GM06990 (cell line): ENCODE measurements around the gene TPRG1.
A peak's percentile ranks its signal among the peaks of the same experiment; 100 is the strongest.

Experiments
- DNase-seq: peaks from one replicate; pipeline ENCODE4 v3.0.0-alpha.2; 2011; ENCODE audit not compliant: insufficient read length; ENCODE audit errors: extremely low read depth
- H3K27me3 ChIP-seq: replicated peaks from 2 replicates; pipeline ENCODE4 v1.6.0; 2011; ENCODE audit warnings: low read length; ENCODE audit not compliant: control insufficient read depth, insufficient read depth
- H3K36me3 ChIP-seq: 2 replicates; pipeline ENCODE4 v1.5.1; 2011; ENCODE audit warnings: low read length; ENCODE audit not compliant: control insufficient read depth, insufficient read depth
- H3K4me3 ChIP-seq: replicated peaks from 2 replicates; pipeline ENCODE4 v1.5.1; 2011; ENCODE audit warnings: low read depth, mild to moderate bottlenecking, control low read depth, low read length
- TF ChIP-seq, protein P1 (sequence below): IDR thresholded peaks from 2 replicates; pipeline ENCODE4 v1.5.1; 2011; ENCODE audit warnings: low read length, control low read depth, mild to moderate bottlenecking, inconsistent platforms; ENCODE audit not compliant: insufficient read depth, poor library complexity, severe bottlenecking

The TPRG1 gene

GRCh38 chr3:189282189-189282588, 110.4 kb downstream of the TPRG1 start:
- Histone ChIP-seq H3K4me3 (no peak overlapping the region), H3K36me3 (no peaks in the 10 kb centered on the region), H3K27me3 (no peaks in the 10 kb centered on the region)
- no peak for DNase-seq
- TF ChIP-seq, protein P1, sequence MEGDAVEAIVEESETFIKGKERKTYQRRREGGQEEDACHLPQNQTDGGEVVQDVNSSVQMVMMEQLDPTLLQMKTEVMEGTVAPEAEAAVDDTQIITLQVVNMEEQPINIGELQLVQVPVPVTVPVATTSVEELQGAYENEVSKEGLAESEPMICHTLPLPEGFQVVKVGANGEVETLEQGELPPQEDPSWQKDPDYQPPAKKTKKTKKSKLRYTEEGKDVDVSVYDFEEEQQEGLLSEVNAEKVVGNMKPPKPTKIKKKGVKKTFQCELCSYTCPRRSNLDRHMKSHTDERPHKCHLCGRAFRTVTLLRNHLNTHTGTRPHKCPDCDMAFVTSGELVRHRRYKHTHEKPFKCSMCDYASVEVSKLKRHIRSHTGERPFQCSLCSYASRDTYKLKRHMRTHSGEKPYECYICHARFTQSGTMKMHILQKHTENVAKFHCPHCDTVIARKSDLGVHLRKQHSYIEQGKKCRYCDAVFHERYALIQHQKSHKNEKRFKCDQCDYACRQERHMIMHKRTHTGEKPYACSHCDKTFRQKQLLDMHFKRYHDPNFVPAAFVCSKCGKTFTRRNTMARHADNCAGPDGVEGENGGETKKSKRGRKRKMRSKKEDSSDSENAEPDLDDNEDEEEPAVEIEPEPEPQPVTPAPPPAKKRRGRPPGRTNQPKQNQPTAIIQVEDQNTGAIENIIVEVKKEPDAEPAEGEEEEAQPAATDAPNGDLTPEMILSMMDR = no peak

DNA sequence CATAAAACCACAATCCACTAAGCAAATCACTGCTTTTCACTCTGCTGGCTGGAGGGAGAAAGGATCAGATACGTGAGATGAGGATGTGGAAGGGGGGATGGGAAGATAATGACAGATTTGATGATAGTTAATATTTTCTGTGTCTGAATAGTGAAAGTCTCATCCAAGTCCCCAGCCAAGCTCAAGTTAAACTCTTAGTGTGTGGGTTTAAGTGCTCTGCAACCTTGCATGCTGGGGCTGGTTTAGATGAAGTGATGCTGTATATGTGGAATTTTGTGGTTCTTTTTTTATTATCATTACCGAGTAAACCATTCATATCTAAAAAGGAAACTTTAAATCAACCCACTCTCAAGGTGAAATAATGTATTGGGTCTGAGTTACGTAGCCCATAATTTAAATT, 111.0 kb downstream of the TPRG1 start:
- H3K27me3 ChIP-seq = no peaks in the 10 kb centered on the region
- H3K4me3 ChIP-seq = no peak overlapping the region
- no peak for DNase-seq
- no peaks in the 10 kb centered on the region for H3K36me3 ChIP-seq
- TF ChIP-seq, protein P1 = no peak

DNA sequence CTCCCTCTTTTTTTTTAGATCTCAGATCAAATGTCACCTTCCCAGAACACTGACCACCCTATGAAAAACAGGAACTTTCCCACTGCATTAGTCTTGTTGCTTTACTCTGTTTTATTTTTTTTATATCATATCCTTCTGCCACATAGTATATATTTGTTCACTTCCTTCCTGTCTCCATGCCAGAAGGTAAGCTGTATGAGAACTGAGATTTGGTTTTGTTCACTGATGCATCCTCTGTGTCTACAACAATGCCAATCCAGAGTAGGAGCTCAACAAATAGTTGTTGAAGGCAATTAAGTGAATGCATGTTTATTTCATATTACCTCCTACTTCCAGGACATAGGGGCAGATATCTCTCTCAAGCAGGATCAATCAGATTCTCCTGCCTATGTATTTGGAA, 114.4 kb downstream of the TPRG1 start:
- TF ChIP-seq, protein P1 = no peak
- H3K36me3 ChIP-seq = no peaks in the 10 kb centered on the region
- no peak overlapping the region for H3K4me3 ChIP-seq
- H3K27me3 ChIP-seq = no peaks in the 10 kb centered on the region
- DNase-seq = no peak

DNA sequence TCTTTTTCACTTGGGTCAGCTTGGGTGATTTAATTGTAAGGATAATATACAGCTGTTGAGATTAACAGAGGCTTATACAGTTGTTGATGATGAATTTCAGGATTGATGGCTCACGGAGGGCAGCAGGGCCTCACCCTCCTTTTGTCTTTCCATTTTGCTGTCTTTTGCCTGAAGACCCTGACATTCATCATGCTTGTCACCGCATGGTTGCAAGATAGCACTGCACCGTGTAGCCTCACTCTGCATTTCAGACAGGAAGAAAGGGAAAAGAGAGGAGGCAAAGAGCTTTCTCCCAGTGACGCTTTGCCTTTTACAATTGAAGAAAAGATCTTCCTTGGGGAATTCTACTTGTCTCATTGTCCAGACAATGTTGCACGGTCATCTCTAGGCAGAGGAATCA, 115.1 kb downstream of the TPRG1 start:
- DNase-seq = no peak
- TF ChIP-seq, protein P1 = no peak
- Histone ChIP-seq H3K4me3 (no peak overlapping the region), H3K27me3 (no peaks in the 10 kb centered on the region), H3K36me3 (no peaks in the 10 kb centered on the region)

DNA sequence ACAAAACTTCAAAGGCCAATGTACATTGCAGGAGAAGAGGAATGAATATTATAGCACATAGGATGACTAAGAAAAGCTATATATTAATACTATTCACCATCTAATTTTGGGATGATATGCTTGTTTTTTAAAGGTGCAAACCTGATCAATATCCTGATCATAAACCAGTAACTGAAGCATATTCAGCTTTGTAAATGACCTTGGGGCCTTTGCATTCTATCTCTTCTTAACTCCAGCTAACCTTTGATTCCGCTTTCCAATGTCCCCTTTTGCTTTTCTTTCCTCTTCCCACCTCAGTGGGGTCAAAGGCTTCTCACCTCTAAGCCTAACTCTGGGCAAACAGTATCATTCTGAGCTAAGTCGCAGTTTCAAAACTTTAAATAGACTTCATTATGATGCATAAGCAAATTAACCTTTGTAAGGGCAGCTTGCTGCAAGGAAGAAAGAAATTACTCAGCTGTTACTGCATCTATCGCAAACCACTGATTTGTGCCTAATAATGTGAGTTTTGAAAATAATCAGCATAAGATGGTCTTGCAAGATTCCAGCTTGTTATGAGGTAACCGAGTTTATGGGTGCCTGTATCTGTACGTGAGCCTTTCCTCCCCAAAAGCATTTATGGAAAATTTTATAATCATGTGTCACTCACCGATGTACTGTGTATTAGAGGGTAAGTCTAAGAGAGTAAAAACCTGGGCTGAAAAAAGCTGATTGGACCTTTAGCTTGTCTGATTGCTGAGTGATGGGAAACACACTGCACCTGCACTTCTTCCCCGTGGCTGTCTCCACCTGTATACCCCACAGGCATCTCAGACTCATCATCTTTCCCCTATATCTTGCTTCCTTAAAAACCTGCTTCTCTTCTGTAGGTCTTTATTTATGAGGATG, 116.8 kb downstream of the TPRG1 start:
- DNase-seq = peak; percentile 76
- TF ChIP-seq, protein P1 = no peak
- Histone ChIP-seq H3K27me3 (no peaks in the 10 kb centered on the region), H3K4me3 (peak overlapping the region; percentile 54), H3K36me3 (no peaks in the 10 kb centered on the region)
